ENCODE data around the gene GBX1. TPM values are rescaled to one million over a fixed set of nuclear protein-coding genes. Genes with fewer than 3 reads are reported as not detected.

Gene GBX1
- total and polyA plus RNA-seq, 2 donors (not counting 3 experiments of a cell fraction or from before 2014, with no cell fraction given) = not detected

- no peak overlapping the region for H3K9ac ChIP-seq (replicated peaks; ENCODE audit: extremely low read depth, insufficient read depth, low read length)
- no TSS peak for BruUV-seq (replicated peaks)
- no peak overlapping the region for H2AFZ ChIP-seq (ENCODE audit: low read depth, low read length)
- H3K36me3 ChIP-seq (ENCODE audit: control insufficient read depth in 2 of 2, extremely low read depth in 1 of 2, insufficient read depth in 2 of 2, low read length in 2 of 2) = peaks cover 5 to 30% of the 10 kb centered on the region in 2 experiments
- H3K4me3 ChIP-seq (replicated peaks in 1 of 3; ENCODE audit: insufficient read depth in 1 of 3, low read depth in 1 of 3, low read length in 3 of 3) = no peak overlapping the region
- TF ChIP-seq MAX (IDR thresholded peaks at IDR 0.05; ENCODE audit: insufficient read depth, insufficient read length) = no peak
- no peak for TF ChIP-seq GATA2 (IDR thresholded peaks at IDR 0.05; ENCODE audit: insufficient read depth, insufficient read length, low read depth, low read length)
- TF ChIP-seq FOS (IDR thresholded peaks at IDR 0.05; ENCODE audit: borderline replicate concordance, insufficient read depth, low read length) = no peak
- no peak for TF ChIP-seq EZH2 (IDR thresholded peaks at IDR 0.05; ENCODE audit: borderline replicate concordance, low read depth, low read length, severe bottlenecking)
- no peak for TF ChIP-seq POLR2AphosphoS5 (IDR thresholded peaks at IDR 0.05; ENCODE audit: insufficient read depth, low read depth, low read length)
- TF ChIP-seq MYC (IDR thresholded peaks at IDR 0.05; ENCODE audit: low read depth, low read length) = no peak
- TF ChIP-seq CTCF (IDR thresholded peaks at IDR 0.05; ENCODE audit: extremely low read depth in 1 of 2, insufficient read depth in 1 of 2, low read depth in 1 of 2, low read length in 2 of 2) = no peak
- TF ChIP-seq JUN (IDR thresholded peaks at IDR 0.05; ENCODE audit: borderline replicate concordance, insufficient read depth, insufficient read length, low read depth) = no peak
- no peak for TF ChIP-seq POLR2A (IDR thresholded peaks at IDR 0.05; ENCODE audit: low read depth, low read length)
- no peaks in the 10 kb centered on the region for H3K27me3 ChIP-seq (ENCODE audit: control insufficient read depth in 2 of 2, insufficient read depth in 2 of 2, low read length in 2 of 2)
- no peaks in the 10 kb centered on the region for H3K9me1 ChIP-seq (replicated peaks; ENCODE audit: control insufficient read depth, extremely low read depth, insufficient read depth, low read length)
- H3K79me2 ChIP-seq (ENCODE audit: control insufficient read depth, insufficient read depth, low read length) = no peaks in the 10 kb centered on the region
- DNase-seq (ENCODE audit: low read depth, low spot score) = no peak
- ChIA-PET POLR2A (no interaction called here), CTCF (interaction anchor here (1.3 kb wide), 2 partner anchors 13 to 30 kb away, joined by 3 read pairs; partner anchors contain the start of gene ABCF2)
- no peak overlapping the region for H3K4me2 ChIP-seq (ENCODE audit: insufficient read depth, low read length)
- intact Hi-C loops (cut with micrococcal nuclease) = no loop called here
- no peak overlapping the region for H3K27ac ChIP-seq (ENCODE audit: insufficient read depth, low read depth, low read length)
- H3K4me1 ChIP-seq (ENCODE audit: control insufficient read depth, extremely low read depth, insufficient read depth, low read length) = no peaks in the 10 kb centered on the region
- no peaks in the 10 kb centered on the region for H4K20me1 ChIP-seq (replicated peaks; ENCODE audit: control insufficient read depth, extremely low read depth, insufficient read depth, low read length)
- no peaks in the 10 kb centered on the region for H3K9me3 ChIP-seq (replicated peaks; ENCODE audit: control insufficient read depth, insufficient read depth, low read length)
- no peak for FAIRE-seq
- dilution Hi-C loops (cut with MboI; ENCODE audit: extremely low pct_ligation_motif_present, low sequenced_read_pairs) = no loop called here
Measured at GRCh38 chr7:151213826-151214225, 46.3 kb upstream of the GBX1 start.

Data from endothelial cell of umbilical vein (primary cell).